GM12873 (cell line): ENCODE results near the gene RHOXF1.
"Not testable (repeated sequence)": the region's sequence is repeated elsewhere in the genome, so short reads cannot be mapped to it uniquely, and the experiment has no call there.

Experiments
- CTCF ChIP-seq: IDR thresholded peaks from 2 replicates; pipeline ENCODE4 v1.5.1; 2012; ENCODE audit warnings: low read depth, mild to moderate bottlenecking, moderate library complexity, low read length, control low read depth; ENCODE audit not compliant: insufficient read depth; ENCODE audit errors: missing control alignments

The RHOXF1 gene

GRCh38 chrX:120087289-120088017 lies 28.3 kb downstream of the RHOXF1 start:
- TF ChIP-seq CTCF, result no peak

- TF ChIP-seq CTCF, result not testable (repeated sequence)
These were observed 38.1 kb downstream of the RHOXF1 start, which contains the start of gene RHOXF2B for GRCh38 chrX:120077590-120077989. Gene RHOXF2B (minus strand): TSS chrX:120077690. CDS start chrX:120077552, 138 bp downstream.
